Measurements from ENCODE around the gene GSN. TPM values are rescaled to one million over a fixed set of nuclear protein-coding genes. Genes with fewer than 3 reads are reported as not detected.

The GSN gene
- total and polyA plus RNA-seq, 2 donors (not counting 1 experiment from before 2014, with no cell fraction given), result 38.4 to 45.4 TPM

- no peaks in the 10 kb centered on the region for H3K4me1 Mint-ChIP-seq
Measured at GRCh38 chr9:121260457-121261106, 7.4 kb upstream of the GSN start.

GRCh38 chr9:121261107-121261460, 6.9 kb upstream of the GSN start:
- Histone ChIP-seq H3K79me2 (ENCODE audit: control insufficient read depth, insufficient read depth, low read length) (no peaks in the 10 kb centered on the region), H3K4me2 (replicated peaks; ENCODE audit: low read depth, low read length, poor library complexity, severe bottlenecking) (no peak overlapping the region), H3K27me3 (replicated peaks in 1 of 4; ENCODE audit: control extremely low read depth in 1 of 4, control insufficient read depth in 3 of 4, insufficient read depth in 4 of 4, low read length in 3 of 4) (no peaks in the 10 kb centered on the region), H3K9me3 (ENCODE audit: control extremely low read depth in 1 of 3, control insufficient read depth in 2 of 3, insufficient read depth in 1 of 3, low read length in 2 of 3) (no peaks in the 10 kb centered on the region), H3K36me3 (replicated peaks in 1 of 2; ENCODE audit: control extremely low read depth in 1 of 2, control insufficient read depth in 1 of 2, extremely low read depth in 1 of 2, insufficient read depth in 2 of 2, low read length in 1 of 2) (no peaks in the 10 kb centered on the region), H3K9ac (ENCODE audit: low read length) (no peak overlapping the region), H3K4me1 (ENCODE audit: control insufficient read depth in 2 of 2, insufficient read depth in 2 of 2, low read length in 2 of 2) (no peaks in the 10 kb centered on the region), H3K27ac (ENCODE audit: low read length in 2 of 2) (no peak overlapping the region), H4K20me1 (ENCODE audit: control insufficient read depth, insufficient read depth, low read length, poor library complexity, severe bottlenecking) (no peaks in the 10 kb centered on the region), H3K4me3 (ENCODE audit: control extremely low read depth in 1 of 5, extremely low read depth in 1 of 5, insufficient read depth in 1 of 5, low read depth in 2 of 5, low read length in 4 of 5) (no peak overlapping the region), H2AFZ (ENCODE audit: insufficient read depth, low read depth, low read length, poor library complexity, severe bottlenecking) (no peak overlapping the region)
- Mint-ChIP-seq H3K9me3 (ENCODE audit: insufficient read depth) (no peaks in the 10 kb centered on the region), H3K4me1 (no peaks in the 10 kb centered on the region), H3K27me3 (no peaks in the 10 kb centered on the region), H3K4me3 (no peak overlapping the region), H3K27ac (no peak overlapping the region)
- CTCF ChIA-PET, result interaction anchor here (1.3 kb wide), 1 partner anchor 62 kb away, joined by 3 read pairs; no protein-coding TSS in a partner anchor
- no peak for TF ChIP-seq EZH2 (IDR thresholded peaks at IDR 0.05; ENCODE audit: borderline replicate concordance, insufficient read depth, low read depth, low read length, poor library complexity, severe bottlenecking)
- TF ChIP-seq, protein P1, sequence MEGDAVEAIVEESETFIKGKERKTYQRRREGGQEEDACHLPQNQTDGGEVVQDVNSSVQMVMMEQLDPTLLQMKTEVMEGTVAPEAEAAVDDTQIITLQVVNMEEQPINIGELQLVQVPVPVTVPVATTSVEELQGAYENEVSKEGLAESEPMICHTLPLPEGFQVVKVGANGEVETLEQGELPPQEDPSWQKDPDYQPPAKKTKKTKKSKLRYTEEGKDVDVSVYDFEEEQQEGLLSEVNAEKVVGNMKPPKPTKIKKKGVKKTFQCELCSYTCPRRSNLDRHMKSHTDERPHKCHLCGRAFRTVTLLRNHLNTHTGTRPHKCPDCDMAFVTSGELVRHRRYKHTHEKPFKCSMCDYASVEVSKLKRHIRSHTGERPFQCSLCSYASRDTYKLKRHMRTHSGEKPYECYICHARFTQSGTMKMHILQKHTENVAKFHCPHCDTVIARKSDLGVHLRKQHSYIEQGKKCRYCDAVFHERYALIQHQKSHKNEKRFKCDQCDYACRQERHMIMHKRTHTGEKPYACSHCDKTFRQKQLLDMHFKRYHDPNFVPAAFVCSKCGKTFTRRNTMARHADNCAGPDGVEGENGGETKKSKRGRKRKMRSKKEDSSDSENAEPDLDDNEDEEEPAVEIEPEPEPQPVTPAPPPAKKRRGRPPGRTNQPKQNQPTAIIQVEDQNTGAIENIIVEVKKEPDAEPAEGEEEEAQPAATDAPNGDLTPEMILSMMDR (IDR thresholded peaks at IDR 0.05), result no peak
- DNase-seq (no peak), ATAC-seq (ENCODE audit: low read depth) (no peak)
- WGBS (ENCODE audit: insufficient coverage), result 15% methylated on average over 4 of the region's 4 CpGs
- intact Hi-C loops (cut with micrococcal nuclease), result no loop called here
- POLR2A ChIA-PET, result no interaction called here

More at GRCh38 chr9:121260457-121261106, 7.4 kb upstream of the GSN start:
- POLR2A ChIA-PET, result no interaction called here
- CTCF ChIA-PET, result interaction anchor here (1.3 to 1.5 kb wide), 2 partner anchors 11 to 18 kb away, joined by 3 to 5 read pairs; no protein-coding TSS in a partner anchor
- Mint-ChIP-seq H3K27ac (no peak overlapping the region), H3K27me3 (no peaks in the 10 kb centered on the region), H3K4me3 (no peak overlapping the region), H3K9me3 (ENCODE audit: insufficient read depth) (no peaks in the 10 kb centered on the region)
- H3K79me2 ChIP-seq (ENCODE audit: control insufficient read depth, insufficient read depth, low read length), result no peaks in the 10 kb centered on the region
- no peak overlapping the region for H2AFZ ChIP-seq (ENCODE audit: insufficient read depth, low read depth, low read length, poor library complexity, severe bottlenecking)
- 72% methylated on average over 3 of the region's 6 CpGs for WGBS (ENCODE audit: insufficient coverage)
- intact Hi-C loops (cut with micrococcal nuclease), result no loop called here
- H3K27me3 ChIP-seq (replicated peaks in 1 of 4; ENCODE audit: control extremely low read depth in 1 of 4, control insufficient read depth in 3 of 4, insufficient read depth in 4 of 4, low read length in 3 of 4), result no peaks in the 10 kb centered on the region
- no peak overlapping the region for H3K9ac ChIP-seq (ENCODE audit: low read length)
- TF ChIP-seq, protein P1 (IDR thresholded peaks at IDR 0.05), result no peak
- TF ChIP-seq EZH2 (IDR thresholded peaks at IDR 0.05; ENCODE audit: borderline replicate concordance, insufficient read depth, low read depth, low read length, poor library complexity, severe bottlenecking), result no peak
- no peak overlapping the region for H3K27ac ChIP-seq (ENCODE audit: low read length in 2 of 2)
- no peak overlapping the region for H3K4me2 ChIP-seq (replicated peaks; ENCODE audit: low read depth, low read length, poor library complexity, severe bottlenecking)
- H3K4me1 ChIP-seq (ENCODE audit: control insufficient read depth in 2 of 2, insufficient read depth in 2 of 2, low read length in 2 of 2), result no peaks in the 10 kb centered on the region
- no peak overlapping the region for H3K4me3 ChIP-seq (ENCODE audit: control extremely low read depth in 1 of 5, extremely low read depth in 1 of 5, insufficient read depth in 1 of 5, low read depth in 2 of 5, low read length in 4 of 5)
- no peaks in the 10 kb centered on the region for H3K36me3 ChIP-seq (replicated peaks in 1 of 2; ENCODE audit: control extremely low read depth in 1 of 2, control insufficient read depth in 1 of 2, extremely low read depth in 1 of 2, insufficient read depth in 2 of 2, low read length in 1 of 2)
- ATAC-seq (ENCODE audit: low read depth) (no peak), DNase-seq (no peak)
- H3K9me3 ChIP-seq (ENCODE audit: control extremely low read depth in 1 of 3, control insufficient read depth in 2 of 3, insufficient read depth in 1 of 3, low read length in 2 of 3), result no peaks in the 10 kb centered on the region
- H4K20me1 ChIP-seq (ENCODE audit: control insufficient read depth, insufficient read depth, low read length, poor library complexity, severe bottlenecking), result no peaks in the 10 kb centered on the region
